Measurements from ENCODE around the gene GNA14.

The GNA14 gene

GRCh38 chr9:77532607-77533006 is 115.5 kb downstream of the GNA14 start:
- TF ChIP-seq CTCF (IDR thresholded peaks at IDR 0.05; ENCODE audit: low read depth, low read length): no peak
- no peak for DNase-seq (ENCODE audit: extremely low read depth, low read depth)

GRCh38 chr9:77531400-77531799 is 116.7 kb downstream of the GNA14 start:
- TF ChIP-seq CTCF (IDR thresholded peaks at IDR 0.05; ENCODE audit: low read depth, low read length): no peak
- DNase-seq (ENCODE audit: extremely low read depth, low read depth): no peak

DNA sequence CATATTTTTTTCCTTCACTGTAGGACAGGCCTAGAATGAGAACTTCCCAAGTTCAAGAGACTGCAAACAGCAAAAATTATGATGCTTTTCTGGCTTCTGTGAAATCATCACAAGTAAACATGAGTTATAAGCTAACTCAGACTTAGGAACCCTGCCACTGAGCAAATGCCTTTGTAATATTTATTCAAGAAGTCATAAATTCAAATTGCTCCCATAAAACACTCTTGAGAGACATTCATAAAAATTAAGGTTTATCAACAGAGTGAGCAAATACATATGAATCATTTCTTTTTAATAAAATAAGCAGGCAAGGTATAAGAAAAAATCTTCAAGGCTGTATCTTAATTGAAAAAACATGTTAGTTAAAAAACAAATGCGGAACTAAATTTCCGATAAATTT is 124.2 kb downstream of the GNA14 start:
- TF ChIP-seq CTCF (IDR thresholded peaks at IDR 0.05; ENCODE audit: low read depth, low read length): no peak
- no peak for DNase-seq (ENCODE audit: extremely low read depth, low read depth)

GRCh38 chr9:77521091-77521490 is 127.0 kb downstream of the GNA14 start:
- no peak for TF ChIP-seq CTCF (IDR thresholded peaks at IDR 0.05; ENCODE audit: low read depth, low read length)
- DNase-seq (ENCODE audit: extremely low read depth, low read depth): no peak

GRCh38 chr9:77518688-77519087 is 129.4 kb downstream of the GNA14 start:
- DNase-seq (ENCODE audit: extremely low read depth, low read depth): no peak
- TF ChIP-seq CTCF (IDR thresholded peaks at IDR 0.05; ENCODE audit: low read depth, low read length): no peak

GRCh38 chr9:77516781-77517180 is 131.3 kb downstream of the GNA14 start:
- DNase-seq (ENCODE audit: extremely low read depth, low read depth): no peak
- TF ChIP-seq CTCF (IDR thresholded peaks at IDR 0.05; ENCODE audit: low read depth, low read length): no peak

- TF ChIP-seq CTCF (IDR thresholded peaks at IDR 0.05; ENCODE audit: low read depth, low read length): no peak
Observed at GRCh38 chr9:77514886-77515711, 133.0 kb downstream of the GNA14 start.

More at GRCh38 chr9:77514886-77515711, 133.0 kb downstream of the GNA14 start:
- no peak for DNase-seq (ENCODE audit: extremely low read depth, low read depth)
